MG63 (cell line): Measurements from ENCODE around the gene COPS6. TPM values are rescaled to one million over a fixed set of nuclear protein-coding genes. Genes with fewer than 3 reads are reported as not detected.

Source experiments
- DNase-seq: peaks from one replicate; pipeline ENCODE4 v3.0.0-alpha.2; 2020
- H3K27me3 ChIP-seq: fragments of 250-450 bp; sonication (Bioruptor Pico); 2 replicates; pipeline ENCODE4 v1.5.1; 2020; ENCODE audit warnings: mild to moderate bottlenecking, moderate library complexity
- H3K36me3 ChIP-seq: fragments of 250-450 bp; sonication (Bioruptor Pico); 2 replicates; pipeline ENCODE4 v1.5.1; 2020; ENCODE audit warnings: mild to moderate bottlenecking, moderate library complexity
- H3K4me3 ChIP-seq: fragments of 250-450 bp; sonication (Bioruptor Pico); 2 replicates; pipeline ENCODE4 v1.5.1; 2020; ENCODE audit warnings: mild to moderate bottlenecking, moderate library complexity
- H3K9me3 ChIP-seq: fragments of 250-450 bp; sonication (Bioruptor Pico); 2 replicates; pipeline ENCODE4 v1.5.1; 2020; ENCODE audit warnings: mild to moderate bottlenecking, moderate library complexity
- total RNA-seq: library from RNA; depleted of rRNA; stranded (reverse); fragments of >200 nt; shearing (Covaris generic); gene quantifications from 2 replicates; pipeline ENCODE4 v1.2.3, GENCODE V29; 2014; ENCODE audit warnings: low replicate concordance

Gene COPS6
- total RNA-seq, 1 experiment from 2014 or later: 78.2 TPM

DNA sequence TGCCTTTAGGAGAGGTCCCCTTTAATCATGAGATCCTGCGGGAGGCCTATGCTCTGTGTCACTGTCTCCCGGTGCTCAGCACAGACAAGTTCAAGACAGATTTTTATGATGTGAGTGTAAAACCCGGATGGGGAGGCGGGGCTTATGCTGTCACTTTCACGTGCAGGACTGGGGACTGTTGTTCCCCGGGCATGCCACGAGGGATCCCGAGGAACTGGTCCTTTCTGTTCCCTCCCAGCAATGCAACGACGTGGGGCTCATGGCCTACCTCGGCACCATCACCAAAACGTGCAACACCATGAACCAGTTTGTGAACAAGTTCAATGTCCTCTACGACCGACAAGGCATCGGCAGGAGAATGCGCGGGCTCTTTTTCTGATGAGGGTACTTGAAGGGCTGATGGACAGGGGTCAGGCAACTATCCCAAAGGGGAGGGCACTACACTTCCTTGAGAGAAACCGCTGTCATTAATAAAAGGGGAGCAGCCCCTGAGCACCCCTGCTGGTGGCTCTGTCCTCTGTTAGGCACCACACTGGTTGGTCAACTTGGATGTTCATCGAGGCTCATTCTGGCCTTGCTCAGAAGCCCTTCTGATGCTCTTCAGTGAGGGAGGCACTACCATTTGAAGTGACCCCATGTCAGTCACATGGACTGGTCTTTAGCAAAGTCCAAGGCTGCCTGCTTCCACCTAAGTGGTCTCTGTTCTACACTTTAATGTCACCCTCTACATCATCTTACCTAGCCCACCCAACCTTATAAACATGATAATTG lies 2.8 kb downstream of the COPS6 start:
- H3K36me3 ChIP-seq: peaks cover 54% of the 10 kb centered on the region
- H3K27me3 ChIP-seq: no peaks in the 10 kb centered on the region
- no peaks in the 10 kb centered on the region for H3K9me3 ChIP-seq
- no peak for DNase-seq
- H3K4me3 ChIP-seq: no peak overlapping the region

DNA sequence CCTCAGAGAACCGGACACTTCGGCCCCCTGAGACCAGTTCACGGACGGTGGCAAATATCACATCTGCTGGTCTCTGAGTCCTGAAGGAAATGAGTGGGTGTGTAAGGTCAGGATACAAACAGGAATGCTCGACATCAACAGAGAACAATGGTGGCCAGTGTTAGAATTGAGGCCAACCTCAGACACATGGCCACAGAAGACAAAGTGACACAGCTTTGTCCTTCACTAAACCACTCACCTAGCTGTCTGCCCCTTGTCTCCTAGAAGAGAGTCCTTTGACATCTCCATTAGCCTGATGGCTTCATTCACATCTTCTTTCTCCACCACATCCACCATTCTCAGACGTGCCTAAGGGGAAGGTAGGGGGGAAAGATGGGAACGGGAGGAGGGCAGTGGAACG lies 4.3 kb downstream of the COPS6 start:
- Histone ChIP-seq H3K9me3 (no peaks in the 10 kb centered on the region), H3K36me3 (peaks cover 65% of the 10 kb centered on the region), H3K27me3 (no peaks in the 10 kb centered on the region), H3K4me3 (no peak overlapping the region)
- no peak for DNase-seq

DNA sequence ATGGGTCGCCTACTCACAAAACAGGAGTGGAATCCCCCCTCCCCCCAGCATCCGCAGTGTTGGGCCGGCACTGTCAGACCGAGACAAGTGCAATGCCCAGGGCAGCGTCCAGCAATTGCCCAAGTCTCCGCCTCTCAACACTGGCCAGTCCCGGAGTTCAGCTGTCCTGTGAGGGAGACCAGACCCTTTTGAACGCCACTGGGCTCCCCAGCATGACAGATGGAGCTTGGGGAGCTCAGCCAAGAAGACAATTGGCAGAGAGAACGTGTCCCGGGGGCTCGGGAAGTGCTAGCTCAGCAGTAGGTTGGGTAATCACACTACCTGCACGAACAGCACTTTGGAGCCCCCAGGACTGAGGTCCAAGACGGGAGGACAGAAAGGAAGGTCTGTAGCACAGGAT lies 4.7 kb downstream of the COPS6 start:
- H3K27me3 ChIP-seq: no peaks in the 10 kb centered on the region
- no peak for DNase-seq
- H3K36me3 ChIP-seq: peaks cover 69% of the 10 kb centered on the region
- no peaks in the 10 kb centered on the region for H3K9me3 ChIP-seq
- H3K4me3 ChIP-seq: no peak overlapping the region

DNA sequence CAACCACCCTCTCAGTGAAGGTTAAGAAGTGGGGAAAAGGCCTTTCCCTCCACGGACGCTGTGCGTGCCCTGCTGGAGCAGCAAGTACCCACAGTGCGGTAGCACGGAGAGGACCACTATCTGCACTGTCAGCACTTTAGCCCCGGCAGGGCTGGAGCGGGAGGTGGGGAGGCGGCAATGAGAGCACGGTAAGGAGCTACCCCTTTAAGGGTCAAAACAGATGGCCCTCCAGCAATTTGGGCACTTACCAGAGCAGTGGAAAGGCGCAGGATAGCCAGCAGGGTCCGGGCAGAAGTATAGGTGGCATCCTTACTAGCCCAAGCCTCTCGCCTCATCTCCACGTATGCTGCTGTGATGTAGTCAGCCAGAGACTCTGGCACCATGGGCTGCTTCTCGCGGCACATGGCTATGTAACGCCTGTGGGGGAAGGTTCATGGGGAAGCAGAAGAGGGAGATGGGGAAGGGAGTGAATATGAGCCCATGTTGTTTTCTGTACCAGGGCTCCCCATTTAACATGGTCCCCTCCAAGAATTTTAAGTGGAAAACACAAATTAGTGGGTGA lies 5.2 kb downstream of the COPS6 start:
- DNase-seq: no peak
- H3K27me3 ChIP-seq: no peaks in the 10 kb centered on the region
- peaks cover 74% of the 10 kb centered on the region for H3K36me3 ChIP-seq
- no peak overlapping the region for H3K4me3 ChIP-seq
- no peaks in the 10 kb centered on the region for H3K9me3 ChIP-seq

DNA sequence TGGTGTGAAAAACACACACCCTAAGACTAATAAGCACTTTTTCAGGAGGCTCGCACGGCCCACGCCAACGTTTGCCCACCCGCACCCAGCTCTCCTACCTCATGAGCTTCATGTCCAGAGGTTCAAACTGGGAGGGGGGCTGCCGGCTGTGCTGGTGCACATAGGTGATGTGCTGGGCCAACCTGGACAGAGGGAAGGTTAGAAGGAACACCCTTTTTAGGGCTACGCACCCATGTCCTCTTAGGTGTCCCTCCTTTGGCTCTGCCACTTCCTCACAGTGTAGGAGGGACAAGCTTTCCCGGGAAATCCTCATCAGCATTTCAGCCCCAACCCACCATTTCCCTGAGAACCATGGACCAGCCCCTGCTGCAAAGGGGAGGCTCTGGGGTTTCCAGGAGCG lies 6.5 kb downstream of the COPS6 start:
- H3K4me3 ChIP-seq: no peak overlapping the region
- peaks cover 84% of the 10 kb centered on the region for H3K36me3 ChIP-seq
- no peak for DNase-seq
- H3K9me3 ChIP-seq: no peaks in the 10 kb centered on the region
- no peaks in the 10 kb centered on the region for H3K27me3 ChIP-seq

DNA sequence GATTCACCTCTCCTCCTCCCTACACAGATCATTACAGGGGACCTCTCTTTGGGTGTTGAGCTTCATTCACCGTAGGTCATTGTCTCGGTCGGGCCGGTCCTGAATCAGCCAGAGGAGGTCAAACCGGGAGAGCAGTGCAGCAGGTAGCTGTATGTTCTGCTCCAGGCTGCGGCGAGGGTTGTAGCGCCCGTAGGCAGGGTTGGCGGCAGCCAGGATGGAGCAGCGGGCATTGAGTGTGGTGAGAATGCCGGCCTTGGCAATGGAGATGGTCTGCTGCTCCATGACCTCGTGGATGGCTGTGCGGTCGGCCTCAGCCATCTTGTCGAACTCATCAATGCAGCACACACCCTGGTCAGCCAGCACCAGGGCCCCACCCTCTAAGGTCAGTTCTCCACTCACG lies 6.9 kb downstream of the COPS6 start:
- Histone ChIP-seq H3K9me3 (no peaks in the 10 kb centered on the region), H3K4me3 (no peak overlapping the region), H3K27me3 (no peaks in the 10 kb centered on the region), H3K36me3 (peaks cover 81% of the 10 kb centered on the region)
- DNase-seq: no peak

DNA sequence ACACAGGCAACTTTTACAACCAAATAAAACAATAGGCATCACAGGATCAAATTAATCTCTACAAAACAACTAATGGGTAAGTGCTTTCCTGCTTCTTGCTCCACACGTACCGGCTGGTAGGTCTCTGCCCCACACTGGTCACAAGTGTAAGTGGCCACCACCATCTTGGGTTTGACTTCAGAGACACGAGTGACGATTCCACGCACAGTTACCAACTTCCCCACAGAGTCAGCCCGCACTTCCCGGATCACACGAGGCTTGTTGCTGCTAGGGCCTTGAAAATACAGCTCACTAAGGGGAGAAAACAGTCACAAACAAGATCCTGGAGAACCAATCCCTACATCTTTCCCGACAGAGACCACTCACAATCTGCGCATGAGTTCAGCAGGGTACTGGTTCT lies 10.1 kb downstream of the COPS6 start:
- Histone ChIP-seq H3K27me3 (no peaks in the 10 kb centered on the region), H3K9me3 (no peaks in the 10 kb centered on the region), H3K36me3 (peaks cover 57% of the 10 kb centered on the region), H3K4me3 (no peak overlapping the region)
- DNase-seq: no peak

DNA sequence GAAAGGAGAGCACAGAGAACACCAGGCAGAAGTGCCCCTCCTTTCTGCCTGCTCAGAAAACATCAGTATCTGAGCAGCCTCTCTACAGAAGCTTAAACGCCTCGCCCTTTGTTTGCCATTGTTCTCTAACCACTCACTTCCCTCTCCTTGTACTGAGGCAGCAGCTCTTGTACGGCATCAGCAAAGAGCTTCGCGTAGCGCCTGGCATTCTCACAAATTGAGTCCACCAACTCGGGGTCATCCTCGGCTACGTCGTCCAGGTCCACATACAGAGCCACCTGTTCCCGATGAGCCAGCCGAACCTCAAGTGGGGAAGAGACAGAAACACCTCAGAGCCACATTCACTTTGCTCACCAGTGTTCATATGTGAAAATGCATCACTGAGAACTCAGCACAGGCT lies 10.7 kb downstream of the COPS6 start:
- H3K4me3 ChIP-seq: peak overlapping the region; percentile 84
- peaks cover 53% of the 10 kb centered on the region for H3K36me3 ChIP-seq
- no peaks in the 10 kb centered on the region for H3K9me3 ChIP-seq
- DNase-seq: no peak
- H3K27me3 ChIP-seq: no peaks in the 10 kb centered on the region

DNA sequence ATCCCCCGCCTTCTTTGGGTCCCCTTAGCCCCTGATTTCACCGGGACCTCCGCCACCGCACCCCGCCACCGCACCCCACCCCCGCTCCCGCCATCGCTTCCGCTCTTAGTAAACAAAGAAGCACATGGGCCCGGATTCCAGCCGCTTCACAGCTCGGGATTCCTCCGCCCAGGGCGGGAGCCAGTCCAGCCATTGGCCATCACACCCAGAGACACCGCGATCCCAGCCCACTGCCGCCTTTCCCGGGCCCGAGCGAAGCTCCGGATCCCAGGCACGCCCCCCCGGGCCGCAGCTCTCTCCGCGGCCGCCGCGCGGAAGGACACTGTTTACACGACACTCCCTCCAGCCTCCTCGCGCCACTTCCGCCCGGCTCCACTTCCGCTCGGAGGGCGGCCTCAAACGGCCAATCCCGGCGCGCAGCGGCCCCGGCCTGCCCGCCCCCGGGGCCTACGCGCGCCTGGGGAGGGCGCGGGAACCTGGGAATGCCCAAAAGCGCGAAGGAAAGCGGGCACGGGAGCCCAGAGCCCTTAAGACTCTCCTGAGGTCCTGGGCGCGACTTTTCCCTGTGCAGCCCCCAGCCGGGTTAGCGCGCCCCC lies 11.7 kb downstream of the COPS6 start:
- peak; percentile 91 for DNase-seq
- peaks cover 42% of the 10 kb centered on the region for H3K36me3 ChIP-seq

DNA sequence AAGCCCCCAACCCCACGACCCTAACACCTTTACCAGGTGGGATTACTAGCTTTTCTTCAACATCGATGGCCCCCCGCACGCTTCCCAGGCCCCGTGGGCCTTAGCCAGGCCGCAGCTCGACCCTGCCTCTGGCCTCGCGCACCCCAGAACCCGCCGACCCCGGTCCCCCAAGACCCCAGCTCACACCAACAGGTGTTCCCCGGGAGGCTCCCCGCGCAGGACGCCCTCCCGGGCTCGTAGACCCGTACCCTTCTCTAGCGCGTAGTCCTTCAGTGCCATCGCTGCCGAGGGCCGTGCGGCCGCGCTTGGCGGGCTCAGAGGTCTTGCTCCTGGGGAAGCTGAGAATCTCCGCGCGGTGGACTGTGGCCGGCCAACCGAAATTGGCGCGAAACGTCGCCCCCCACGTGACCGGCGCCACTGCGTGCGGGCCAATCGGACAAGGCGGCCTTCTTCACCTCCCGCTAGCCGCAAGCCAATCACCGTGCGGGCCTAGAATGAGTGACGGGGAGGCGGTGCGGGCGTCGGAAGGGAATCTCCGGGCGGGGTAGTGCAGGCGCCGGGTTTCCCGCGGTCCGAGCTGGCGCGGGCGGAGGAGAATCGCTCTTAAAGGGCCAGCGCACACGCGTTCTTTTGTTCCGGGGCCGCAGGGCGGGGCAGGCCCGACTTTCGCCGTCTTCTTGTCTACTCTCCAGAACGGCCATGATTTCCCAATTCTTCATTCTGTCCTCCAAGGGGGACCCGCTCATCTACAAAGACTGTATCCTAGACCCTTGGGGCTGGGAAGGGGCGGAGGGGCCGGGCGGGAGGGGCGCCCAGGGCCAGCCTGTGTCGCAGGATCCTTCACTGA lies 12.5 kb downstream of the COPS6 start, which contains the start of the genes AP4M1 and MCM7:
Gene AP4M1, plus strand, starts transcription at position 628 of the 847 bp plus-strand sequence. Its CDS starts 72 bp downstream, at position 700.
Gene MCM7, minus strand, starts transcription at position 382 of the 847 bp plus-strand sequence. Its CDS starts 103 bp downstream, at position 279.
- H3K9me3 ChIP-seq: no peaks in the 10 kb centered on the region
- peak within 1 kb of the TSS; percentile 84 for H3K4me3 ChIP-seq
- peak; percentile 98 for DNase-seq
- peaks cover 35% of the 10 kb centered on the region for H3K36me3 ChIP-seq
- no peaks in the 10 kb centered on the region for H3K27me3 ChIP-seq

More for the DNA sequence above, 11.7 kb downstream of the COPS6 start:
- no peaks in the 10 kb centered on the region for H3K27me3 ChIP-seq
- H3K9me3 ChIP-seq: no peaks in the 10 kb centered on the region
- H3K4me3 ChIP-seq: peak overlapping the region; percentile 84

DNA sequence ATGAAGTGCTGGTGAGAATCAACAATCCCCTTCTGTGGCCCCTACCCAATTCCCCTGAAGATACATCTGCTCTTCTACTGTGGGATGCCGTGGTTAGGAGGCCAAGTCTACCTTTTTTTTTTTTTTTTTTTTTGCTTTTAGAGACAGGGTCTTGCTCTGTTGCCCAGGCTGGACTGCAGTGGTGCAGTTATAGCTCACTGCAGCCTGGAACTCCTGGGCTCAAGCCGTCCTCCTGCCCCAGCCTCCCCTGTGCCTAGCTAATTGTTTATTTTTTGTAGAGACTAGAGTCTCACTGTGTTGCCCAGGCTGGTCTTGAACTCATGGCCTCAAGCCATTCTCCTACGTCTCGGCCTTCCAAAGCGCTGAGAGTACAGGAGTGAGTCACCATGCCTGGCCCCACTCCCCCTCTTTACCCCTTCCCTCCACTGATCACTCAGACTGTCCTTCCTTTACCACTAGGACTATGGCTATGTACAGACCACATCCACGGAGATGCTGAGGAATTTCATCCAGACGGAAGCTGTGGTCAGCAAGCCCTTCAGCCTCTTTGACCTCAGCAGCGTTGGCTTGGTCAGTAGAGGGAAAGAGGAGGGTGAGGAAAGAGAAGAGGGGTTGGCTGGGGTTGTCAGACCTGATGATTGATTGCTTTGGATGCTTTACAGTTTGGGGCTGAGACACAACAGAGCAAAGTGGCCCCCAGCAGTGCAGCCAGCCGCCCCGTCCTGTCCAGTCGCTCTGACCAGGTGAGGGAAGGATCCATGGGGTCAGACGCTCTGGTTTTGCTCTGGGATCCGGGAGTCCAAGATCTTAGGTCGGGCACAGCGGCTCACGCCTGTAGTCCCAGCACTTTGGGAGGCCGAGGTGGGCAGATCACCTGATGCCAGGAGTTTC lies 14.4 kb downstream of the COPS6 start:
- H3K36me3 ChIP-seq: peaks cover 18% of the 10 kb centered on the region
- DNase-seq: no peak
- H3K4me3 ChIP-seq: no peak overlapping the region
- no peaks in the 10 kb centered on the region for H3K9me3 ChIP-seq
- H3K27me3 ChIP-seq: no peaks in the 10 kb centered on the region

DNA sequence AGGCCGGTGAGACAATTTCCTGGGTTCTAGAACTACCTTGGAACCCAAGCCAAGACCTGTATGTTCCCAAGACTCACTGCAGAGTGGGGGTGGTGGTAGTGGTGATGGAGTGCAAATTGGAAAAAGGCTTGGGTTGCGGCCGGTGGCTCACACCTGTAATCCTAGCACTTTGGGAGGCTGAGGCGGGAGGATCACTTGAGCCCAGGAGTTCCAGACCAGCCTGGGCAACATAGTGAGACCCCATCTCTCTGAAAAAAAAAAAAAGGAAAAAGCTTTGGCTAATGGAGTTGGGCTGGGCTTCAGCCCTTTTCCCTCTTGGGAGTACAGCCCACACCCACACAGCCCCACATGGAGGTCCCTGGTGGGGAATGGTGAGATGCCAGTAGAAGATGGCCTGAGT lies 16.8 kb downstream of the COPS6 start:
- Histone ChIP-seq H3K9me3 (no peaks in the 10 kb centered on the region), H3K4me3 (no peak overlapping the region), H3K27me3 (no peaks in the 10 kb centered on the region), H3K36me3 (no peaks in the 10 kb centered on the region; the same call in 1 of the 2 replicates)
- DNase-seq: no peak

DNA sequence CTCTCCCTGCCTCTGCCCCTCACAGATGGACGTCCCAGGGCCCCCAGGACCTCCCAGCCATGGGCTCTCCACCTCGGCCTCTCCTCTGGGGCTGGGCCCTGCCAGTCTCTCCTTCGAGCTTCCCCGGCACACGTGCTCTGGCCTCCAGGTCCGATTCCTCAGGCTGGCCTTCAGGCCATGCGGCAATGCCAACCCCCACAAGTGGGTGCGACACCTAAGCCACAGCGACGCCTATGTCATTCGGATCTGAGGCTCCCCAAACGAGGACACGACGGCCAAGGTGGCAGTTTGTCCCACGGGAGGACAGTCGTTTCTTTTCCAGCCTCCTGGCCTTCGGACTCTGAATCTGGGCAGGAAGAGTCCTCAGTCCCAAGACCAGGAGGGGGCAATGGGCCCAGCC lies 17.9 kb downstream of the COPS6 start:
- H3K27me3 ChIP-seq: no peaks in the 10 kb centered on the region
- no peak overlapping the region for H3K4me3 ChIP-seq
- DNase-seq: no peak
- no peaks in the 10 kb centered on the region for H3K9me3 ChIP-seq
- no peaks in the 10 kb centered on the region; the same call in 1 of the 2 replicates for H3K36me3 ChIP-seq

DNA sequence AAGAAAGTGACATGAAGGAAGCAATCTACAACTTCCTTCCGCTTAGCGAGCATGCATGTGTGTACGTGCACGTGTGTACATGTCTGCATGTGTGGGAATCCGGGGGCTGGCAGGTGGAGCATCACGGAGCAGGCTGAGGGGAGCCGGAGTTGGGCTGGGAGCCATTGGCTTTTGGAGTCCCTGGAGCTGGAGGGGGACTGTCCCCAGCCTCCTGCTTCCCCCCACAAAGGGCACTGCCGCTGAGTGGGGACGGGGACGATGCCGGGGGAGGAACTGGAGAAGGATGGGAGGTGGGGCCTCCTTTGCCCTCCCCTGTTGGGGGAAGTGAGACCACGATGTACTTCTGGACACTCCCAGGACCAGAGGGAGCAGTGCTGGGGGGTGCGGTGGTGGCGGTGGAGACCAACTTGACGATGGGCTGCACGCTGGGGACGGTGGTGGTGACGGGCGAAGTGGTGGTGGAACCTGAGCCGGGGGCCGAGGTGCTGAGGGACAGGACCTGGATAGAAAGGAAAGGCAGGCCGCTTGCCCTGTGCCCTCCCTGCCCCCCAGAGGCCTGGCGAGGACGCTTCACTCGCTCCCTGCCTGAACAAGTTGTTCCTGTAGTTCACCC lies 18.5 kb downstream of the COPS6 start:
- Histone ChIP-seq H3K4me3 (no peak overlapping the region), H3K27me3 (no peaks in the 10 kb centered on the region), H3K36me3 (no peaks in the 10 kb centered on the region; the same call in 1 of the 2 replicates), H3K9me3 (no peaks in the 10 kb centered on the region)
- no peak for DNase-seq

DNA sequence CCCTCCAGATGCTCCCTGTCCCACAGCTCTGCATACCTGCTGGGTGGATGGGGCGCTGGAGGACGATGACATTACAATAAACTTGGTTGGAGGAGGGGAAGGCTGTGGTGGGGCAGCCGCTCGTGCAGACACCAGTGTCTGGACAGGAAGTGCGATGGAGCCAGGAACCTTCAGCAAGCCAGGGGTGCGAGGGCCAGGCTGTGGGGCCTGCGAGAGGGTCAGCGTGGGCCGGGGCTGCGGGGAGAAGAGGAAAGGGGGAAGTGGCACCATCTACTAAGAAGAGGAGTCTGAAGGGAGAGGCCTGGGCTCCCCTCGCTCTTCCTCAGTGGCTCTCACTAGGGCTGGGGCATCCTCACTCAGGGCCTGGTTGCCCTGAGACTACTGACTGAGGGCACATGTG lies 19.1 kb downstream of the COPS6 start:
- H3K36me3 ChIP-seq: no peaks in the 10 kb centered on the region; the same call in 1 of the 2 replicates
- H3K9me3 ChIP-seq: no peaks in the 10 kb centered on the region
- no peaks in the 10 kb centered on the region for H3K27me3 ChIP-seq
- DNase-seq: no peak
- H3K4me3 ChIP-seq: no peak overlapping the region
